ENCODE results near the gene MARCHF2. TPM values are rescaled to one million over a fixed set of nuclear protein-coding genes. Genes with fewer than 3 reads are reported as not detected.

MARCHF2 gene
- total RNA-seq, 4 donors from 2014 or later, result 44.1 to 161 (median 62.8) TPM

DNA sequence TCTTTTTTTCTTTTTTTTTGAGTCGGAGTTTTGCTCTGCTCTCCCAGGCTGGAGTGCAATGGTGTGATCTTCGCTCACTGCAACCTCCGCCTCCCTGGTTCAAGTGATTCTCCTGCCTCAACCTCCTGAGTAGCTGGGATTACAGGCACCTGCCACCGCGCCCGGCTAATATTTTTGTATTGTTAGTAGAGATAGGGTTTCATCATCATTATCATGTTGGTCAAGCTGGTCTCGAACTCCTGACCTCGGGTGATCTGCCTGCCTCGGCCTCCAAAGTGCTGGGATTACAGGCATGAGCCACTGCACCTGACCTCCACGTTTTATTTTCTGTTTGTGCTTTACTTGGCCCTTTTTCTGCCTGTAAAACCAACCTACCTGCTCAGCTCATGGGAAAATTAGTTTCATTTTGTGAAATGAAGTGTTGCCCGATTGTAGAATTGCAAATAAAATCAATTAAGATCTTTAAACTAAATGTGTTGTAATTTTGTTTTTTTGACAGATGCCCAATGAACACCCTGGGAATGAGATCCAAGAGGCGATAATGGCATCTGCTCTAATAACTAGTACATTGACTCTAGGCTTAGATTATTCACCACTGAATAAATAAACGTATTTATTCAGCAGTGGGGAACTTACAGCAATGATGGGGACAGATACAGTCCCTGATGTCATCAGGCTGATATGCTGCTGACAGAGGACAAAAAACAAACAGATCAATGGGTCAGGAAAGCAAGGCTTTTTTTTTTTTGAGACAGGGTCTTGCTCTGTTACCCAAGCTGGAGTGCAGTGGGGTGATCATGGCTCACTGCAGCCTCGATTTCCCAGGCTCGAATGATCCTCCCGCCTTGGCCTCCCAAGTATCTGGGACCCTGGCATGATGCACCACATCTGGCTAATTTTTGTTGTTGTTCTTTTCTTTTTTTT lies 25.2 kb upstream of the MARCHF2 start:
- no peak overlapping the region for H3K4me3 ChIP-seq
- no peaks in the 10 kb centered on the region for H3K36me3 ChIP-seq
- no peak overlapping the region for H3K27ac ChIP-seq
- no peaks in the 10 kb centered on the region for H3K27me3 ChIP-seq
- TF ChIP-seq, protein P1, sequence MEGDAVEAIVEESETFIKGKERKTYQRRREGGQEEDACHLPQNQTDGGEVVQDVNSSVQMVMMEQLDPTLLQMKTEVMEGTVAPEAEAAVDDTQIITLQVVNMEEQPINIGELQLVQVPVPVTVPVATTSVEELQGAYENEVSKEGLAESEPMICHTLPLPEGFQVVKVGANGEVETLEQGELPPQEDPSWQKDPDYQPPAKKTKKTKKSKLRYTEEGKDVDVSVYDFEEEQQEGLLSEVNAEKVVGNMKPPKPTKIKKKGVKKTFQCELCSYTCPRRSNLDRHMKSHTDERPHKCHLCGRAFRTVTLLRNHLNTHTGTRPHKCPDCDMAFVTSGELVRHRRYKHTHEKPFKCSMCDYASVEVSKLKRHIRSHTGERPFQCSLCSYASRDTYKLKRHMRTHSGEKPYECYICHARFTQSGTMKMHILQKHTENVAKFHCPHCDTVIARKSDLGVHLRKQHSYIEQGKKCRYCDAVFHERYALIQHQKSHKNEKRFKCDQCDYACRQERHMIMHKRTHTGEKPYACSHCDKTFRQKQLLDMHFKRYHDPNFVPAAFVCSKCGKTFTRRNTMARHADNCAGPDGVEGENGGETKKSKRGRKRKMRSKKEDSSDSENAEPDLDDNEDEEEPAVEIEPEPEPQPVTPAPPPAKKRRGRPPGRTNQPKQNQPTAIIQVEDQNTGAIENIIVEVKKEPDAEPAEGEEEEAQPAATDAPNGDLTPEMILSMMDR (IDR thresholded peaks at IDR 0.05), result no peak
- no peak for TF ChIP-seq POLR2A (IDR thresholded peaks at IDR 0.05)
- no peaks in the 10 kb centered on the region for H3K9me3 ChIP-seq
- intact Hi-C loops (cut with DNase I; ENCODE audit: low total_unique reads), result no loop called here
- DNase-seq, result no peak
- H3K4me1 ChIP-seq, result peaks cover 0 to 14% of the 10 kb centered on the region in 2 donors

DNA sequence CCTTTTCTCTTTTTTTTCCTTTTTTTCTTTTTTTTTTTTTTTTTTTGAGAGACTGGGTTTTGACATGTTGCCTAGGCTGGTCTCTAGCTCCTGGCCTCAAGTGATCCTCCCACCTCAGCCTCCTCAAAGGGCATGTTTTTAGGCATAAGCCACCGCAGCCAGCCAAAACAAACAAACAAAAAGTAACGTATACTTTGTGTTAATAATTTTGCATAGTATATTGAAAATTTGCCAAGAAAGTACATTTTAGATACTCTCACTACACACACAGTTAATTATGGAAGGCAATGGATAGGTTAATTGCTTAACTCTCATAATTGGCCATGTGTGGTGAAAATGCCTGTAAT lies 24.5 kb upstream of the MARCHF2 start:
- Histone ChIP-seq H3K4me1 (peaks cover 0 to 17% of the 10 kb centered on the region in 2 donors), H3K9me3 (no peaks in the 10 kb centered on the region), H3K36me3 (no peaks in the 10 kb centered on the region), H3K27me3 (no peaks in the 10 kb centered on the region), H3K4me3 (no peak overlapping the region), H3K27ac (peak overlapping the region in 1 of 2 donors; percentile 89)
- intact Hi-C loops (cut with DNase I; ENCODE audit: low total_unique reads), result no loop called here
- no peak for TF ChIP-seq POLR2A (IDR thresholded peaks at IDR 0.05)
- TF ChIP-seq, protein P1 (IDR thresholded peaks at IDR 0.05), result no peak
- DNase-seq, result no peak

DNA sequence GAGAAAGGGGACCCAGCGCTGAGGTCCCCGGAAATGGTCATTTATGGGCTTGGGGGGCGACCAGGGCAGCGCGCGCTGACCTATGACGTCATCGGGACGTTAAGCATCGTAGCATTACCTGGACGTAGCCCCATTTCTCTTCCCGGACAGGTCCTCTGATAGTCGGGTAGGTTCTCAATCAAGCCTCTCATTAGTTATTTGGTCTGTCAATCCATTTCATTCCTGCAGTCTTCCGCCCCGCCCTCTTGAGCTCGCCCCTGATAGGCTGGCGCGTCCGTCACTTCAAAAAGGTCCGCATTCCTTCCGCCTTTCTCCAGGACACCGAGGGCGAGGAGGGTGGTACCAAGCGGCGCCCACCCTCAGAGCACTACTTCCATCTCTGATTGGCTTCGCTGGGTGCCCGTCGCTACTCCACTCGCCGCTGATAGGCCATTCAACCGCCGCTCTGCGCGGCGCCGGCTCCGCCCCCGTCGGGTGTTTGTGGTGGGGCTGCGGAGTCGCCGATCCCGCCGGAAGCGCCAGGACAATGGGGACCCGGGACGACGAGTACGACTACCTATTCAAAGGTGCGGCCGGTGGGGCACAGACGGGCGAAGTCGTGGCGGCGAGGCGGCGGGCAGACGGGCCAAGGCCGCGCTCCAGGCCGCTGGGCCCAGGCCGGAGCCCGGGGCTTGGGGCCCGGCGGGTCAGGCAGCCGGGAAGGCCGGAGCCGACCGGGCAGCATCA lies 23.1 kb upstream of the MARCHF2 start, which contains the start of gene RAB11B:
TSS of gene RAB11B (plus strand) at position 470 of the 726 bp plus-strand sequence. CDS start at position 527, 57 bp downstream.
- Histone ChIP-seq H3K9me3 (no peaks in the 10 kb centered on the region), H3K4me3 (peak within 1 kb of the TSS; percentile 67 to 100), H3K27ac (peak within 1 kb of the TSS; percentile 100), H3K4me1 (peaks cover 0 to 17% of the 10 kb centered on the region in 2 donors), H3K36me3 (no peaks in the 10 kb centered on the region), H3K27me3 (no peaks in the 10 kb centered on the region)
- intact Hi-C loops (cut with DNase I; ENCODE audit: low total_unique reads), result no loop called here
- TF ChIP-seq, protein P1 (IDR thresholded peaks at IDR 0.05), result no peak
- peak; percentile 41 to 83 for TF ChIP-seq POLR2A (IDR thresholded peaks at IDR 0.05)
- DNase-seq, result peak; percentile 100

DNA sequence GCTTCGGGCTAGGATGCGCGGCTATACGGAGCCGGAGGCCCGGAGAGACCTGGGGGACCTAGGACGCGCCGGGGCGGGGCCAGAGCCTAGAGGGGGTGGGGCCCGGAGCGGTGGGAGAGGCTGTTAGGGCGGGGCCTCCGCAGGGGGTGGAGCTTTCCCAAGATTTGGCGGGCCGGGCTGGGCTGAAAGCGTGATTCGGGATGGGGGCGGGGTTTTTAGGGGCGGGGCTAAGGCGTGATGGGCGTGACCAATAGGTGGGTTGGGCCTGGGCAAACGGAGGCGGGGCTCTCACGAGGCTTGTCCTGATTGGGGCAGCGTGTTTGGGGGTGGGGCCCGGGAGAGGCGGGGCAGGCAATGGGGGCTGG lies 22.5 kb upstream of the MARCHF2 start:
- Histone ChIP-seq H3K36me3 (no peaks in the 10 kb centered on the region), H3K9me3 (no peaks in the 10 kb centered on the region), H3K4me1 (peaks cover 0 to 17% of the 10 kb centered on the region in 2 donors), H3K27me3 (no peaks in the 10 kb centered on the region), H3K4me3 (peak overlapping the region; percentile 67 to 100), H3K27ac (peak overlapping the region; percentile 100)
- intact Hi-C loops (cut with DNase I; ENCODE audit: low total_unique reads), result no loop called here
- peak; percentile 97 to 98 for DNase-seq
- TF ChIP-seq, protein P1 (IDR thresholded peaks at IDR 0.05), result no peak
- TF ChIP-seq POLR2A (IDR thresholded peaks at IDR 0.05), result no peak
